CD4-positive, alpha-beta T cell (primary cell): ENCODE measurements around the gene TMEM208. TPM values are rescaled to one million over a fixed set of nuclear protein-coding genes. Genes with fewer than 3 reads are reported as not detected.

Source experiments
- ATAC-seq: fragments of 200-7000 bp; cut with Tn5 transposase; one replicate; pipeline ENCODE4 v1.10.0; 2022; ENCODE audit warnings: mild to moderate bottlenecking; ENCODE audit not compliant: poor library complexity
- CTCF ChIA-PET: fragments of 350-600 bp; sonication (Branson Sonifier 250); formaldehyde crosslinking; loops from one replicate; lab custom pipeline; 2021; ENCODE audit warnings: antibody characterized with exemption, inconsistent platforms; lab: Charles Lee
- POLR2A ChIA-PET: fragments of 350-600 bp; sonication (Branson Sonifier 250); formaldehyde crosslinking; loops from one replicate; lab custom pipeline; 2021; ENCODE audit warnings: antibody characterized with exemption, inconsistent platforms; lab: Charles Lee
- DNase-seq, 14 experiments: peaks; one replicate each; pipeline ENCODE4 v3.0.0-alpha.2; 2013 to 2020; ENCODE audit warnings: mixed read lengths in 2 of 14
- H3K27ac ChIP-seq, 2 donors: one replicate each; pipeline versions ENCODE4 v1.5.1 to v1.7.0; 2013; ENCODE audit warnings: low read length in 2 of 2, low read depth in 1 of 2, mild to moderate bottlenecking in 1 of 2
- H3K27me3 ChIP-seq, 2 experiments: 1 replicate in 1 of 2; 2 replicates in 1 of 2; pipeline versions ENCODE4 v1.6.1 to v1.7.0; 2013; ENCODE audit warnings: low read length in 2 of 2, control low read depth in 1 of 2, mild to moderate bottlenecking in 1 of 2, moderate library complexity in 1 of 2; ENCODE audit not compliant: insufficient read depth in 2 of 2, control insufficient read depth in 1 of 2
- H3K36me3 ChIP-seq: one replicate; pipeline ENCODE4 v1.6.1; 2013; ENCODE audit warnings: low read length, control low read depth; ENCODE audit not compliant: insufficient read depth
- H3K4me1 ChIP-seq: one replicate; pipeline ENCODE4 v1.6.1; 2013; ENCODE audit warnings: low read length, control low read depth; ENCODE audit not compliant: insufficient read depth
- H3K4me3 ChIP-seq: one replicate; pipeline ENCODE4 v1.5.1; 2013; ENCODE audit warnings: mild to moderate bottlenecking, low read length, moderate library complexity
- H3K9me3 ChIP-seq, 2 experiments: 1 replicate in 1 of 2; 2 replicates in 1 of 2; pipeline versions ENCODE4 v1.6.1 to v1.7.0; 2013; ENCODE audit warnings: low read length in 2 of 2, mild to moderate bottlenecking in 2 of 2, control low read depth in 1 of 2, moderate library complexity in 1 of 2; ENCODE audit not compliant: control insufficient read depth in 1 of 2, insufficient read depth in 1 of 2
- H3K27ac Mint-ChIP-seq: one replicate; pipeline ENCODE4 v1.8.0; 2020; ENCODE audit warnings: mixed read lengths
- H3K27me3 Mint-ChIP-seq: one replicate; pipeline ENCODE4 v1.8.0; 2021; ENCODE audit warnings: mixed read lengths
- H3K36me3 Mint-ChIP-seq: one replicate; pipeline ENCODE4 v1.8.0; 2021; ENCODE audit warnings: low read depth, mixed read lengths
- H3K4me1 Mint-ChIP-seq: one replicate; pipeline ENCODE4 v1.8.0; 2021; ENCODE audit warnings: low read depth, mixed read lengths
- H3K4me3 Mint-ChIP-seq: one replicate; pipeline ENCODE4 v1.8.0; 2020; ENCODE audit warnings: mild to moderate bottlenecking, mixed read lengths
- H3K9me3 Mint-ChIP-seq: one replicate; pipeline ENCODE4 v1.8.0; 2020; ENCODE audit warnings: mixed read lengths
- intact Hi-C, 2 experiments: fragments of 100-400 bp; cut with DNase I in 1 of 2; cut with micrococcal nuclease in 1 of 2; formaldehyde crosslinking; loops; one replicate each; pipeline versions ENCODE4 v1.15.1 to v1.9.0; 2023 to 2025; cut with DNase I, micrococcal nuclease
- total RNA-seq, 174 experiments: library from RNA in 2 of 174; stranded (reverse) in 2 of 174; gene quantifications; one replicate each; pipeline ENCODE4 v1.2.3 and lab custom pipeline; 2021 to 2026
- TF ChIP-seq, protein P1 (sequence below): fragments of 200-600 bp; IDR thresholded peaks from one replicate; pipeline ENCODE4 v1.8.0; 2022; ENCODE audit warnings: antibody characterized with exemption, mild to moderate bottlenecking

TMEM208 gene
- total RNA-seq, 2 experiments from 2014 or later, result 35.8 to 37.6 TPM

DNA sequence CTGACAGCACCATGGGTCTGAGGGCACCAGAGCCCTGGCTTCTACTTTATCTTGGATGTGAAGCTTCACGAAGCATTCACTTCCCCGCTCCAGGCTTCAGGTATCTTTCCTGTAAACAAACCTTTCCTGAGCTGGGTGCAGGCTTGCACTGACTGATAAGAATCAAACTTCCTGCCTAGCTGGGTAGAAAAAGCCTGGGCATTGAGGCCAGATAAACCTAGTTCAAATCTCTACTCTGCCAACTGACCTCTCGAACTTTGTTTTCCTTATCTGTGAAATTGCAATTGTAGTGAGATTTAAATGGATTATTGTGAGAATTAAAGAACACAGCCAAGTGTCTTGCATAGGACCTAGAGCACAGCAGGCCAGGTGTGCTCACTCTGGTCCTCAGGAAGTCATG lies 2.9 kb upstream of the TMEM208 start:
- Mint-ChIP-seq H3K27ac (peak overlapping the region; percentile 92), H3K36me3 (peaks cover 26% of the 10 kb centered on the region), H3K9me3 (no peaks in the 10 kb centered on the region), H3K4me3 (peak overlapping the region; percentile 39), H3K4me1 (peaks cover 54% of the 10 kb centered on the region), H3K27me3 (no peaks in the 10 kb centered on the region)
- ChIA-PET CTCF (interaction anchor here (1.2 kb wide), 1 partner anchor 69 kb away, joined by 3 read pairs; no protein-coding TSS in a partner anchor), POLR2A (interaction anchor here (0.6 to 1.3 kb wide), 4 partner anchors 21 to 206 kb away, joined by 3 read pairs; partner anchors contain the start of genes FHOD1 and SLC9A5)
- Histone ChIP-seq H3K36me3 (peaks cover 10% of the 10 kb centered on the region), H3K9me3 (no peaks in the 10 kb centered on the region), H3K4me3 (no peak overlapping the region), H3K27me3 (no peaks in the 10 kb centered on the region), H3K27ac (peak overlapping the region; percentile 4 to 61), H3K4me1 (peaks cover 55% of the 10 kb centered on the region)
- ATAC-seq (no peak), DNase-seq (peak in 1 of 14 experiments; percentile 23)
- intact Hi-C loops, result loop anchor here in 1 of 2 experiments (10.0 kb wide), 1 partner anchor 621 kb away; the partner anchor contains the start of genes CENPT, NUTF2 and THAP11
- TF ChIP-seq, protein P1, sequence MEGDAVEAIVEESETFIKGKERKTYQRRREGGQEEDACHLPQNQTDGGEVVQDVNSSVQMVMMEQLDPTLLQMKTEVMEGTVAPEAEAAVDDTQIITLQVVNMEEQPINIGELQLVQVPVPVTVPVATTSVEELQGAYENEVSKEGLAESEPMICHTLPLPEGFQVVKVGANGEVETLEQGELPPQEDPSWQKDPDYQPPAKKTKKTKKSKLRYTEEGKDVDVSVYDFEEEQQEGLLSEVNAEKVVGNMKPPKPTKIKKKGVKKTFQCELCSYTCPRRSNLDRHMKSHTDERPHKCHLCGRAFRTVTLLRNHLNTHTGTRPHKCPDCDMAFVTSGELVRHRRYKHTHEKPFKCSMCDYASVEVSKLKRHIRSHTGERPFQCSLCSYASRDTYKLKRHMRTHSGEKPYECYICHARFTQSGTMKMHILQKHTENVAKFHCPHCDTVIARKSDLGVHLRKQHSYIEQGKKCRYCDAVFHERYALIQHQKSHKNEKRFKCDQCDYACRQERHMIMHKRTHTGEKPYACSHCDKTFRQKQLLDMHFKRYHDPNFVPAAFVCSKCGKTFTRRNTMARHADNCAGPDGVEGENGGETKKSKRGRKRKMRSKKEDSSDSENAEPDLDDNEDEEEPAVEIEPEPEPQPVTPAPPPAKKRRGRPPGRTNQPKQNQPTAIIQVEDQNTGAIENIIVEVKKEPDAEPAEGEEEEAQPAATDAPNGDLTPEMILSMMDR, result no peak

DNA sequence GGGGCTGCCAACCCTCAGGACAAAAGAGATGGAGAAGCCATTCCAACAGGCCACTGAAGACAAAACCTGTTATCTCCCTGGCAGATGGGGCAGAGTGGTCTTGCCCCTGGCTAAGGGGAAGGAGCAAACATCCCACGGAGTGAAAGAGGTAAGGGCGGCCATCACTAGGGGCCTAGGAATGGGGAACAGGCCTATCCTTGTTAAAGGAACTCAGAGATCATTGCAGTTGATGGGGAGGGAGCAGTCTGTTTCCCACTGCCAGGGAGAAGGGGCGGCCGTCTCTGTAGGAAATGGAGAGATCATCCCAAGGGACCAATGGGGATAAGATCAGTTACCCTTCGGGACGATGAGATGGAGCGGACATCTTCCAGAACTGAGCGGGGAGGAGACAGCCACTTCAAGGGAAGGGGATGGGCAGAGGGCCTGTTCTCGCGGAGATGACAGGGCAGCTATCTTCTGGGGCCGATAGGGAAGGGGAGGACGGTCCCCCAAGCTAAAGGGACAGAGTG lies 581 bp upstream of the TMEM208 start:
- peaks cover 54% of the 10 kb centered on the region for H3K4me1 Mint-ChIP-seq
- peaks cover 33% of the 10 kb centered on the region for H3K36me3 ChIP-seq
- H3K9me3 Mint-ChIP-seq, result no peaks in the 10 kb centered on the region
- peaks cover 55% of the 10 kb centered on the region for H3K4me1 ChIP-seq
- peaks cover 50% of the 10 kb centered on the region for H3K36me3 Mint-ChIP-seq
- peak overlapping the region; percentile 86 to 88 for H3K27ac ChIP-seq
- no peaks in the 10 kb centered on the region for H3K27me3 Mint-ChIP-seq
- H3K4me3 Mint-ChIP-seq, result peak overlapping the region; percentile 99
- intact Hi-C loops, result loop anchor here (2.0 to 10.0 kb wide), 4 partner anchors 34 to 618 kb away; partner anchors contain the start of genes CBFB (in 1 of the 2), CENPT (in 1 of the 2), E2F4 (in 1 of the 2) and NUTF2 (in 1 of the 2)
- TF ChIP-seq, protein P1, result no peak
- H3K27ac Mint-ChIP-seq, result peak overlapping the region; percentile 92
- ChIA-PET CTCF (interaction anchor here (0.9 to 2.7 kb wide), 7 partner anchors 10 to 255 kb away, joined by 3 to 31 read pairs (median 4); partner anchors contain the start of genes ATP6V0D1 and FHOD1), POLR2A (interaction anchor here (0.6 to 3.9 kb wide), 16 partner anchors 10 to 797 kb away, joined by 3 to 81 read pairs (median 4); partner anchors contain the start of genes ATP6V0D1, CIAO2B, DDX28 and DUS2)
- ATAC-seq, result no peak
- no peaks in the 10 kb centered on the region for H3K27me3 ChIP-seq
- peak overlapping the region; percentile 97 for H3K4me3 ChIP-seq
- no peaks in the 10 kb centered on the region for H3K9me3 ChIP-seq
- DNase-seq, result no peak

DNA sequence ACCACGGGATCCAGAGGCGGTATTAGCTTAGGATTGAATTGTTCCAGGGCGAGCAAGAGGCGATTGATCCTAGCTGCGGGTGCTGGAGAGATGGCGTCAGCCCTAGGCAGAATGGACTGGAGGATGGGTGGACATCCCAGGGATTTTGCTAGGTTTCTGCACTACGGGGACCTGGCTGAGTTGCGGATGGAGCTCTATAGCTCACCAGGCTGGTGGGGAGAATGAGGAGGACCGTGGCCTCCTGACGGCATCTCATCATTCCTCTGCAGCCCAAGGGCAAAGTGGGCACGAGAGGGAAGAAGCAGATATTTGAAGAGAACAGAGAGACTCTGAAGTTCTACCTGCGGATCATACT lies 614 bp downstream of the TMEM208 start:
- peak overlapping the region; percentile 86 to 88 for H3K27ac ChIP-seq
- ATAC-seq, result no peak
- no peak for DNase-seq
- H3K4me3 ChIP-seq, result peak overlapping the region; percentile 97
- H3K4me1 ChIP-seq, result peaks cover 55% of the 10 kb centered on the region
- Mint-ChIP-seq H3K4me1 (peaks cover 54% of the 10 kb centered on the region), H3K9me3 (no peaks in the 10 kb centered on the region), H3K4me3 (peak overlapping the region; percentile 99), H3K27ac (peak overlapping the region; percentile 92), H3K36me3 (peaks cover 54% of the 10 kb centered on the region), H3K27me3 (no peaks in the 10 kb centered on the region)
- intact Hi-C loops, result loop anchor here (1.0 to 10.0 kb wide), 6 partner anchors 20 to 617 kb away; partner anchors contain the start of genes E2F4 (in 2 of the 2), CBFB (in 1 of the 2), CENPT (in 1 of the 2) and FHOD1 (in 1 of the 2)
- H3K36me3 ChIP-seq, result peaks cover 40% of the 10 kb centered on the region
- ChIA-PET CTCF (interaction anchor here (0.9 to 2.7 kb wide), 7 partner anchors 9 to 72 kb away, joined by 3 to 31 read pairs (median 5); partner anchors contain the start of genes ELMO3 and FHOD1), POLR2A (interaction anchor here (1.2 to 3.9 kb wide), 13 partner anchors 8 to 796 kb away, joined by 3 to 81 read pairs (median 7); partner anchors contain the start of genes ATP6V0D1, CIAO2B, DDX28 and DUS2)
- TF ChIP-seq, protein P1, result no peak
- no peaks in the 10 kb centered on the region for H3K27me3 ChIP-seq
- H3K9me3 ChIP-seq, result no peaks in the 10 kb centered on the region
